ENCODE data around the gene THRSP. TPM values are rescaled to one million over a fixed set of nuclear protein-coding genes. Genes with fewer than 3 reads are reported as not detected.
"Not testable (repeated sequence)": the region's sequence is repeated elsewhere in the genome, so short reads cannot be mapped to it uniquely, and the experiment has no call there.

Gene THRSP
- total and polyA plus RNA-seq, 4 donors = 30.9 to 90.1 (median 51.1) TPM; not detected in 1

DNA sequence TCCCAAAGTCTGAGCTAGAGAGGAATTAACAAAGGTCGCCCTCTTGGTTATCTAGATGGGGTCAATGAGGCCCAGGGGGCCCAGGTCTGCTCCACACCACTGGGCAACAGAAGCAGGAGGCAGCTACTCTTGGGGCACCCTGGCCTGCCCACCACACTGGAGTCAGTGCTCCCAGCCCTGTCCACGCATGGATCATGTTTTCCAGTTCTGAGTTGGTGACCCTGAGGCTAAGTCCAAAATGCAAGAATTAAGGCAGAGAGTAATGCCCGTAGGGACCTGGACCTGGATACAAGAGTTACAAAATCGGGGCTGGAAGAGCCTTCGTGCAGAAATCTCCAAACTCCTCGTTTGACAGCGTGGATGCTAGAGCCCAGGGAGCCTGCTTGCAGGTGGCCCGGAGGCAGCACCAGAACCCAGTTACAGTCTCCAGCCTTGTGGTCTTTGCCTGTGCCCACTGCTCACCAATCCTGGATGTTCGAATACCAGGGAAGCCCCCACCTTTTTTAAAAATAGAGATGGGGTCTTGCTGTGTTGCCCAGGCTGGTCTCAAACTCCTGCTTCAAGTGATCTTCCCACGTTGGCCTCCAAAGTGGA lies 6.1 kb upstream of the THRSP start:
- WGBS = 50% methylated on average over 10 of the region's 10 CpGs
- no peak overlapping the region for H3K9ac ChIP-seq (ENCODE audit: low read depth in 1 of 2, low read length in 2 of 2)

DNA sequence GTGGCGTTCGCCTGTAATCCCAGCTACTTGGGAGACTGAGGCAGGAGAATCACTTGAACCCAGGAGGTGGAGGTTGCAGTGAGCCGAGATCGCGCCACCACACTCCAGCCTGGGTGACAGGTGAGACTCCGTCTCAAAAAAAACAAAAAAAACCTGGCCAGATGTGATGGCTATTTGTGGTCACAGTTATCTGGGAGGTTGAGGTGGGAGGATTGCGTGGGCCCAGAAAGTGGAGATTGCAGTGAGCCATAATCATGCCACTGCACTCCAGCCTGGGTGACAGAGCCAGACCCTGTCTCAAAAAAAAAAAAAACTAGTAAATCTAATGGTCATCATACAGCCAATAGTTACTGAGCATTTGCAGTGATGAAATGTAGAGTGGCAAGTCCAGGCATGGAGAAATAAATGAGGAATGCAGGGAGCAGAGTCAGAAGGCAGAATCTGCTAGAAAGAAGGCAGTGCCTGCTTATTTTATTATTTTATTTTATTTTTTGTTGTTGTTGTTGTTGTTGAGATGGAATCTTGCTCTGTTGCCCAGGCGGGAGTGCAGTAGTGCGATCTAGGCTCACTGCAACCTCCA lies 3.8 kb upstream of the THRSP start:
- peaks cover 11 to 57% (median 35%) of the 10 kb centered on the region in 4 donors for H3K4me1 ChIP-seq (ENCODE audit: control insufficient read depth in 4 of 4, insufficient read depth in 4 of 4, low read length in 3 of 4)
- not testable (repeated sequence) for H3K27me3 ChIP-seq (ENCODE audit: control insufficient read depth in 4 of 4, insufficient read depth in 4 of 4, low read length in 3 of 4); H3K4me3 ChIP-seq (ENCODE audit: low read depth in 1 of 3, low read length in 3 of 3); DNase-seq (ENCODE audit: low spot score); H3K9ac ChIP-seq (ENCODE audit: low read depth in 1 of 2, low read length in 2 of 2); H3K36me3 ChIP-seq (ENCODE audit: control insufficient read depth in 4 of 4, insufficient read depth in 3 of 4, low read depth in 1 of 4, low read length in 3 of 4); H3K9me3 ChIP-seq (ENCODE audit: control insufficient read depth in 4 of 4, low read length in 3 of 4)
- H3K27ac ChIP-seq (ENCODE audit: low read depth in 1 of 2, low read length in 2 of 2) = peak overlapping the region in 1 of 2 donors; percentile 87
- WGBS = 90% methylated on average over 9 of the region's 9 CpGs

More for the DNA sequence above, 6.1 kb upstream of the THRSP start:
- Histone ChIP-seq H3K36me3 (ENCODE audit: control insufficient read depth in 4 of 4, insufficient read depth in 3 of 4, low read depth in 1 of 4, low read length in 3 of 4) (no peaks in the 10 kb centered on the region), H3K27me3 (ENCODE audit: control insufficient read depth in 4 of 4, insufficient read depth in 4 of 4, low read length in 3 of 4) (no peaks in the 10 kb centered on the region), H3K4me1 (ENCODE audit: control insufficient read depth in 4 of 4, insufficient read depth in 4 of 4, low read length in 3 of 4) (peaks cover 4 to 49% (median 29%) of the 10 kb centered on the region in 4 donors), H3K4me3 (ENCODE audit: low read depth in 1 of 3, low read length in 3 of 3) (no peak overlapping the region), H3K9me3 (ENCODE audit: control insufficient read depth in 4 of 4, low read length in 3 of 4) (no peaks in the 10 kb centered on the region), H3K27ac (ENCODE audit: low read depth in 1 of 2, low read length in 2 of 2) (peak overlapping the region; percentile 80 to 85)
- TF ChIP-seq YY1 (IDR thresholded peaks at IDR 0.05) (peak; percentile 35), FOXA1 (IDR thresholded peaks at IDR 0.05) (no peak), TAF1 (conservative IDR thresholded peaks at IDR 0.05) (no peak), RXRA (IDR thresholded peaks at IDR 0.05) (peak; percentile 100), CTCF (IDR thresholded peaks at IDR 0.05; ENCODE audit: low read depth, low read length, missing input control) (no peak), RAD21 (IDR thresholded peaks at IDR 0.05) (peak; percentile 23 to 29), FOXA2 (IDR thresholded peaks at IDR 0.05) (peak; percentile 16), HNF4A (conservative IDR thresholded peaks at IDR 0.05) (peak; percentile 96 to 98), MAX (IDR thresholded peaks at IDR 0.05) (peak; percentile 70), SP1 (IDR thresholded peaks at IDR 0.05) (peak; percentile 94), NR2F2 (IDR thresholded peaks at IDR 0.05) (no peak), HNF4G (IDR thresholded peaks at IDR 0.05) (peak; percentile 95), EGR1 (IDR thresholded peaks at IDR 0.05; ENCODE audit: low read depth in 2 of 2) (peak in 1 of 2 donors; percentile 76), JUND (IDR thresholded peaks at IDR 0.05) (peak; percentile 63 to 88), GABPA (IDR thresholded peaks at IDR 0.05 in 1 of 2, conservative IDR thresholded peaks at IDR 0.05 in 1 of 2) (no peak)
- TF ChIP-seq, protein P1, sequence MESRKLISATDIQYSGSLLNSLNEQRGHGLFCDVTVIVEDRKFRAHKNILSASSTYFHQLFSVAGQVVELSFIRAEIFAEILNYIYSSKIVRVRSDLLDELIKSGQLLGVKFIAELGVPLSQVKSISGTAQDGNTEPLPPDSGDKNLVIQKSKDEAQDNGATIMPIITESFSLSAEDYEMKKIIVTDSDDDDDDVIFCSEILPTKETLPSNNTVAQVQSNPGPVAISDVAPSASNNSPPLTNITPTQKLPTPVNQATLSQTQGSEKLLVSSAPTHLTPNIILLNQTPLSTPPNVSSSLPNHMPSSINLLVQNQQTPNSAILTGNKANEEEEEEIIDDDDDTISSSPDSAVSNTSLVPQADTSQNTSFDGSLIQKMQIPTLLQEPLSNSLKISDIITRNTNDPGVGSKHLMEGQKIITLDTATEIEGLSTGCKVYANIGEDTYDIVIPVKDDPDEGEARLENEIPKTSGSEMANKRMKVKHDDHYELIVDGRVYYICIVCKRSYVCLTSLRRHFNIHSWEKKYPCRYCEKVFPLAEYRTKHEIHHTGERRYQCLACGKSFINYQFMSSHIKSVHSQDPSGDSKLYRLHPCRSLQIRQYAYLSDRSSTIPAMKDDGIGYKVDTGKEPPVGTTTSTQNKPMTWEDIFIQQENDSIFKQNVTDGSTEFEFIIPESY (IDR thresholded peaks at IDR 0.05) = peak; percentile 53
- TF ChIP-seq, protein P2, sequence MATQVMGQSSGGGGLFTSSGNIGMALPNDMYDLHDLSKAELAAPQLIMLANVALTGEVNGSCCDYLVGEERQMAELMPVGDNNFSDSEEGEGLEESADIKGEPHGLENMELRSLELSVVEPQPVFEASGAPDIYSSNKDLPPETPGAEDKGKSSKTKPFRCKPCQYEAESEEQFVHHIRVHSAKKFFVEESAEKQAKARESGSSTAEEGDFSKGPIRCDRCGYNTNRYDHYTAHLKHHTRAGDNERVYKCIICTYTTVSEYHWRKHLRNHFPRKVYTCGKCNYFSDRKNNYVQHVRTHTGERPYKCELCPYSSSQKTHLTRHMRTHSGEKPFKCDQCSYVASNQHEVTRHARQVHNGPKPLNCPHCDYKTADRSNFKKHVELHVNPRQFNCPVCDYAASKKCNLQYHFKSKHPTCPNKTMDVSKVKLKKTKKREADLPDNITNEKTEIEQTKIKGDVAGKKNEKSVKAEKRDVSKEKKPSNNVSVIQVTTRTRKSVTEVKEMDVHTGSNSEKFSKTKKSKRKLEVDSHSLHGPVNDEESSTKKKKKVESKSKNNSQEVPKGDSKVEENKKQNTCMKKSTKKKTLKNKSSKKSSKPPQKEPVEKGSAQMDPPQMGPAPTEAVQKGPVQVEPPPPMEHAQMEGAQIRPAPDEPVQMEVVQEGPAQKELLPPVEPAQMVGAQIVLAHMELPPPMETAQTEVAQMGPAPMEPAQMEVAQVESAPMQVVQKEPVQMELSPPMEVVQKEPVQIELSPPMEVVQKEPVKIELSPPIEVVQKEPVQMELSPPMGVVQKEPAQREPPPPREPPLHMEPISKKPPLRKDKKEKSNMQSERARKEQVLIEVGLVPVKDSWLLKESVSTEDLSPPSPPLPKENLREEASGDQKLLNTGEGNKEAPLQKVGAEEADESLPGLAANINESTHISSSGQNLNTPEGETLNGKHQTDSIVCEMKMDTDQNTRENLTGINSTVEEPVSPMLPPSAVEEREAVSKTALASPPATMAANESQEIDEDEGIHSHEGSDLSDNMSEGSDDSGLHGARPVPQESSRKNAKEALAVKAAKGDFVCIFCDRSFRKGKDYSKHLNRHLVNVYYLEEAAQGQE (IDR thresholded peaks at IDR 0.05) = no peak
- TF ChIP-seq, protein P3, sequence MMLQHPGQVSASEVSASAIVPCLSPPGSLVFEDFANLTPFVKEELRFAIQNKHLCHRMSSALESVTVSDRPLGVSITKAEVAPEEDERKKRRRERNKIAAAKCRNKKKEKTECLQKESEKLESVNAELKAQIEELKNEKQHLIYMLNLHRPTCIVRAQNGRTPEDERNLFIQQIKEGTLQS (IDR thresholded peaks at IDR 0.05) = peak; percentile 76
- DNase-seq (ENCODE audit: low spot score) = no peak
